Cardiac fibroblast (primary cell): ENCODE results near the gene EMILIN1.

ENCODE experiments used
- DNase-seq, 2 donors: peaks; one replicate each; pipeline versions ENCODE4 v3.0.0 to v3.0.0-alpha.2; 2010; ENCODE audit warnings: low read depth in 2 of 2
- H3K4me3 ChIP-seq, 2 donors: replicated peaks in 1 of 2; 1 replicate in 1 of 2; 2 replicates in 1 of 2; pipeline ENCODE4 v1.5.1; 2011; ENCODE audit warnings: low read depth in 2 of 2, low read length in 2 of 2, mild to moderate bottlenecking in 2 of 2, moderate library complexity in 1 of 2
- CTCF ChIP-seq: IDR thresholded peaks from one replicate; pipeline ENCODE4 v1.5.1; 2011; ENCODE audit warnings: low read depth, mild to moderate bottlenecking, low read length, inconsistent platforms

The EMILIN1 gene

GRCh38 chr2:27080603-27080936 is 2.2 kb downstream of the EMILIN1 start:
- peak overlapping the region; percentile 72 to 93 for H3K4me3 ChIP-seq
- no peak for DNase-seq
- no peak for TF ChIP-seq CTCF

- H3K4me3 ChIP-seq = no peak overlapping the region
- no peak for DNase-seq
- TF ChIP-seq CTCF = no peak
These were observed 3.8 kb downstream of the EMILIN1 start for GRCh38 chr2:27081984-27082772.

DNA sequence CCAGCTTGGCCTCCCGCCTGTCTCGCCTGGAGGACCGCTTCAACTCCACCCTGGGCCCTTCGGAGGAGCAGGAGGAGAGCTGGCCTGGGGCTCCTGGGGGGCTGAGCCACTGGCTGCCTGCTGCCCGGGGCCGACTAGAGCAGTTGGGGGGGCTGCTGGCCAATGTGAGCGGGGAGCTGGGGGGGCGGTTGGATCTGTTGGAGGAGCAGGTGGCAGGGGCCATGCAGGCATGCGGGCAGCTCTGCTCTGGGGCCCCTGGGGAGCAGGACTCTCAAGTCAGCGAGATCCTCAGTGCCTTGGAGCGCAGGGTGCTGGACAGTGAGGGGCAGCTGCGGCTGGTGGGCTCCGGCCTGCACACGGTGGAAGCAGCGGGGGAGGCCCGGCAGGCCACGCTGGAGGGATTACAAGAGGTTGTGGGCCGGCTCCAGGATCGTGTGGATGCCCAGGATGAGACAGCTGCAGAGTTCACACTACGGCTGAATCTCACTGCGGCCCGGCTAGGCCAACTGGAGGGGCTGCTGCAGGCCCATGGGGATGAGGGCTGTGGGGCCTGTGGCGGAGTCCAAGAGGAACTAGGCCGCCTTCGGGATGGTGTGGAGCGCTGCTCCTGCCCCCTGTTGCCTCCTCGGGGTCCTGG is 4.5 kb downstream of the EMILIN1 start:
- DNase-seq = no peak
- H3K4me3 ChIP-seq = no peak overlapping the region
- TF ChIP-seq CTCF = no peak

GRCh38 chr2:27083410-27084296 is 5.2 kb downstream of the EMILIN1 start:
- DNase-seq = no peak
- TF ChIP-seq CTCF = no peak
- no peak overlapping the region for H3K4me3 ChIP-seq

DNA sequence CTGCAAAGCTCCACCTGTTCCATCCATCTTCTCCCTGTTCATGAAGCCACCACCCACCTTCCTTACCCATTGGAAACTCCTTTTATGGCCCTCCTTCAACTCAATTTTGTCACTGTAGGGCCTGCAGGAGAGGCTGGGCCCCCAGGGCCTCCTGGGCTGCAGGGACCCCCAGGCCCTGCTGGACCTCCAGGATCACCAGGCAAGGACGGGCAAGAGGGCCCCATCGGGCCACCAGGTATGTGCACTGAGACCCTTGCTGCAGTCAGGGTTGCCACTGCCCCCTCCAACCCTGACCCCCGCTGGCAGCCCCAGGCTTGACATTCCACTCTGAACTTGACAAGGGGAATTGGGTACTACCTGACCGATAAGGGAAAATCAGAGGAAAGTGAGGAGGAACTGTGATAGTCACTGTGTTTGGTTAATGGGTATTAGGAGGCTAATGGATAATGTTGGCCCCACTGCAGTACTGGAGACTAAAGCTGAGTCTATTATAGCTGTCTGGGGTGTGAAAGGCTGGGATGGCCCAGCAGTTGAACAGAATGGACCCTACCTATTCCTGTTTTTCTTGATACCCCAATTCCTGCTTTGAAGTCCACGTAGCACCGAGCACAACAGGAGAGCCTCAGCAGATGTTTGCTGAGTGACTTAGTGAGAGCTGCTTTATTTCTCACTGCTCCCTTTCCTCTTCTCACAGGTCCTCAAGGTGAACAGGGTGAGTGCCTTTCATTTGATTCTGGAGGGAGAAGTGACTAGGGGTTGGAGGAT is 6.1 kb downstream of the EMILIN1 start:
- TF ChIP-seq CTCF = no peak

GRCh38 chr2:27085062-27085672 is 6.8 kb downstream of the EMILIN1 start:
- peak overlapping the region; percentile 37 to 54 for H3K4me3 ChIP-seq
- DNase-seq = no peak
- no peak for TF ChIP-seq CTCF

More for the DNA sequence above, 6.1 kb downstream of the EMILIN1 start:
- no peak overlapping the region for H3K4me3 ChIP-seq
- DNase-seq = no peak
